Activated CD4-positive, alpha-beta T cell treated with anti-CD3 and anti-CD28 coated beads for 36 hours (primary cell): ENCODE measurements around the gene MAD2L1BP. TPM values are rescaled to one million over a fixed set of nuclear protein-coding genes. Genes with fewer than 3 reads are reported as not detected.
"Not testable (repeated sequence)": the region's sequence is repeated elsewhere in the genome, so short reads cannot be mapped to it uniquely, and the experiment has no call there.

ENCODE experiments used
- ATAC-seq: fragments of 200-7000 bp; cut with Tn5 transposase; one replicate; pipeline ENCODE4 v1.10.0; 2021; ENCODE audit warnings: mild to moderate bottlenecking, moderate library complexity
- CTCF ChIA-PET: fragments of 350-600 bp; sonication (Branson Sonifier 250); formaldehyde crosslinking; loops from one replicate; lab custom pipeline; 2021; ENCODE audit warnings: antibody characterized with exemption; lab: Charles Lee
- POLR2A ChIA-PET: fragments of 350-600 bp; sonication (Branson Sonifier 250); formaldehyde crosslinking; loops from one replicate; lab custom pipeline; 2021; ENCODE audit warnings: antibody characterized with exemption, inconsistent platforms; lab: Charles Lee
- DNase-seq: peaks from one replicate; pipeline ENCODE4 v3.0.0-alpha.2; 2020
- H3K27ac Mint-ChIP-seq: one replicate; pipeline ENCODE4 v1.8.0; 2021; ENCODE audit warnings: mixed read lengths
- H3K27me3 Mint-ChIP-seq: one replicate; pipeline ENCODE4 v1.8.0; 2021; ENCODE audit warnings: mixed read lengths
- H3K36me3 Mint-ChIP-seq: one replicate; pipeline ENCODE4 v1.8.0; 2021; ENCODE audit warnings: low read depth, mixed read lengths
- H3K4me1 Mint-ChIP-seq: one replicate; pipeline ENCODE4 v1.8.0; 2021; ENCODE audit warnings: mixed read lengths
- H3K4me3 Mint-ChIP-seq: one replicate; pipeline ENCODE4 v1.8.0; 2021; ENCODE audit warnings: mild to moderate bottlenecking, moderate library complexity, mixed read lengths
- H3K9me3 Mint-ChIP-seq: one replicate; pipeline ENCODE4 v1.8.0; 2021; ENCODE audit warnings: low read depth, mixed read lengths
- intact Hi-C, 2 experiments: fragments of 100-400 bp; cut with DNase I in 1 of 2; cut with micrococcal nuclease in 1 of 2; formaldehyde crosslinking; loops; one replicate each; pipeline versions ENCODE4 v1.14.2 to v1.15.1; 2022 to 2024; cut with DNase I, micrococcal nuclease
- total RNA-seq, 2 experiments: library from RNA; stranded (reverse); gene quantifications; one replicate each; pipeline ENCODE4 v1.2.3, GENCODE V29; 2021

MAD2L1BP gene
- total RNA-seq, 2 experiments from 2014 or later = 35.1 to 35.3 TPM

- intact Hi-C loops = loop anchor here (5.0 kb wide), 3 partner anchors 50 to 615 kb away; partner anchors contain the start of genes DNPH1 (in 1 of the 2), KLHDC3 (in 1 of the 2), MEA1 (in 1 of the 2) and POLH (in 1 of the 2)
- ChIA-PET POLR2A (no interaction called here), CTCF (interaction anchor here (0.6 to 1.1 kb wide), 3 partner anchors 19 to 640 kb away, joined by 3 to 7 read pairs (median 3); no protein-coding TSS in a partner anchor)
- no peaks in the 10 kb centered on the region for H3K27me3 Mint-ChIP-seq
- H3K9me3 Mint-ChIP-seq = no peaks in the 10 kb centered on the region
- ATAC-seq (no peak), DNase-seq (peak; percentile 39)
- peak overlapping the region; percentile 88 for H3K4me3 Mint-ChIP-seq
- H3K4me1 Mint-ChIP-seq = peaks cover 29% of the 10 kb centered on the region
- H3K27ac Mint-ChIP-seq = peak overlapping the region; percentile 88
- peaks cover 49% of the 10 kb centered on the region for H3K36me3 Mint-ChIP-seq
Measured at GRCh38 chr6:43627008-43627825, 8.4 kb upstream of the MAD2L1BP start.

DNA sequence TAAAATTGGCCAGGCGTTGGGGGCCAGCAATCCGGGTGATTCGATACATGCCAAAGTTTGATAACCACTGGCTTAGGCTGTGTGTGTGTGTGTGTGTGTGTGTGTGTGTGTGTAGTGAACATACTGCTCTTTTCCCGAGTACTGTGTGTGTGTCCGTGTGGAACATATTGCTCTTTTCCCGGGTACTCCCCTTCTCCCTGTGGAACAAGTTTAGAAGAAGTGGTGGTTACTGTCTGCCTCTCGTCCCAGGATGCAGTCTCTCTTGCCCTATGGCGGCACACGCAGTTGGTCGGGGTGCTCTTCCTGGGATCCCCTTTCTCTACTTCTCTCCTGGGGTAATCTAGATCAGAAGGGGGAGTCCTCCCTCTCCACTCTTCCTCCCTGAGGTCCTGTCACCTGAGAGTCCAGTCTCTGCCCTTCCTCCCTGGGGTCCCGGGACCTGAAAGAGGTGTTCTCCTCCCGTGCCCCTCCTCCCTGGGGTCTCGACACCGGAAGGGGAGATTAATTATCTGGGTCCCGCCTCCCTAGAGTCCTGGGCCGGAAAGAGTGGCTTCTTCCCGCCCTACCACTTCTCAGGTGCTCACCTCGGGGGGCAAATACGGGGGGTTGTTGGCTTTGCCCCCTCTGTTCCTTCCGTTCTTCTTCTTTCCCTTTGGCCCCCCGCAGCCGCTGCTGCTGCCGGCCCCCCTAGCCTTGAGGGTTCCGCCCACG, 7.1 kb upstream of the MAD2L1BP start:
- peak overlapping the region; percentile 100 for H3K27ac Mint-ChIP-seq
- DNase-seq (peak; percentile 70), ATAC-seq (peak; percentile 27)
- H3K9me3 Mint-ChIP-seq = no peaks in the 10 kb centered on the region
- intact Hi-C loops = loop anchor here (1.0 to 5.0 kb wide), 12 partner anchors 51 to 618 kb away; partner anchors contain the start of genes POLH (in 2 of the 2), XPO5 (in 2 of the 2), ABCC10 (in 1 of the 2) and DNPH1 (in 1 of the 2)
- CTCF ChIA-PET = interaction anchor here (0.6 to 1.2 kb wide), 4 partner anchors 38 to 238 kb away, joined by 3 to 8 read pairs (median 3); partner anchors contain the start of genes POLH and XPO5
- H3K36me3 Mint-ChIP-seq = peaks cover 39% of the 10 kb centered on the region
- H3K27me3 Mint-ChIP-seq = no peaks in the 10 kb centered on the region
- POLR2A ChIA-PET = interaction anchor here (0.6 to 1.7 kb wide), 6 partner anchors 41 to 619 kb away, joined by 3 to 8 read pairs (median 4); partner anchors contain the start of genes HSP90AB1 and VEGFA
- peaks cover 29% of the 10 kb centered on the region for H3K4me1 Mint-ChIP-seq
- H3K4me3 Mint-ChIP-seq = peak overlapping the region; percentile 88

- Mint-ChIP-seq H3K27me3 (no peaks in the 10 kb centered on the region), H3K27ac (peak within 1 kb of the TSS; percentile 100), H3K9me3 (no peaks in the 10 kb centered on the region), H3K4me3 (peak within 1 kb of the TSS; percentile 88), H3K36me3 (peaks cover 34% of the 10 kb centered on the region), H3K4me1 (peaks cover 31% of the 10 kb centered on the region)
- ATAC-seq (peak; percentile 82), DNase-seq (peak; percentile 98)
- ChIA-PET POLR2A (interaction anchor here (0.6 to 1.7 kb wide), 11 partner anchors 8 to 618 kb away, joined by 3 to 8 read pairs (median 4); partner anchors contain the start of genes HSP90AB1, VEGFA and ZNF318), CTCF (interaction anchor here (0.6 to 1.2 kb wide), 9 partner anchors 11 to 239 kb away, joined by 3 to 8 read pairs (median 4); partner anchors contain the start of genes POLH, RSPH9 and XPO5)
- intact Hi-C loops = loop anchor here (1.0 to 5.0 kb wide), 12 partner anchors 52 to 617 kb away; partner anchors contain the start of genes POLH (in 2 of the 2), XPO5 (in 2 of the 2), ABCC10 (in 1 of the 2) and DNPH1 (in 1 of the 2)
Measured at GRCh38 chr6:43629104-43629504, 6.5 kb upstream of the MAD2L1BP start, which contains the start of gene GTPBP2. Gene GTPBP2 (minus strand): TSS chr6:43629264. CDS start chr6:43629162, 102 bp downstream.

GRCh38 chr6:43629505-43630300, 5.9 kb upstream of the MAD2L1BP start:
- POLR2A ChIA-PET = interaction anchor here (0.6 to 1.7 kb wide), 12 partner anchors 8 to 618 kb away, joined by 3 to 8 read pairs (median 4); partner anchors contain the start of genes HSP90AB1, VEGFA and ZNF318
- no peaks in the 10 kb centered on the region for H3K27me3 Mint-ChIP-seq
- peak overlapping the region; percentile 100 for H3K27ac Mint-ChIP-seq

DNA sequence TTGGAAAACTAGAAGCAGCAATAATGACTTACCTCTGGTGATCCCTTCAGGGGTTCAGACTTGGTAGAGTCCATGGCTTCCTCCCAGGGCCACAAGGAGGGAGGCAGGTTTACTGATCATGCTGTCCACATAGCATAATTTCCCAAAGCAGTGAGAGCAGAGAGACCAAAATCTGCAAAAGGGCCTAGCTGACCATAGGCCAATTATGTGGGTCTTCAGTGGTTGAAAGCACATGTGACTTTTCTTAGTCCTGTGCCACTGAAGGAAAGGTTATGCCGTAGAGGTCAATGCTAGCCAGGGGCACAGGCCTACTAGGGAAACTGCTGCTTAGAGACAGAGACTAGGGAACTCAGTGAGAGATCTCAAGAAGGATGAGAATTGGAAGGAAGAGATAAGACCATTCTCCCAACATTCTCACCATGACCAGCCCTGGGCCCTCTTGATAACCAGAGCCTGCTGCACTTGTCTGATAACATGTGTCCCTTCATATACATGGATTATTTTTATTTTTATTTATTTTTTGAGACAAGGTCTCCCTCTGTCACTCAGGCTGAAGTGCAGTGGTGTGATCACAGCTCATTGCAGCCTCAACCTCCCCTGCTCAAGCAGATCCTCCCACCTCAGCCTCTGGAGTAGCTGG, 4.5 kb upstream of the MAD2L1BP start:
- H3K9me3 Mint-ChIP-seq = no peaks in the 10 kb centered on the region
- CTCF ChIA-PET = no interaction called here
- no peaks in the 10 kb centered on the region for H3K27me3 Mint-ChIP-seq
- no peak for ATAC-seq
- DNase-seq = no peak
- peaks cover 21% of the 10 kb centered on the region for H3K36me3 Mint-ChIP-seq
- peak overlapping the region; percentile 89 for H3K27ac Mint-ChIP-seq
- H3K4me1 Mint-ChIP-seq = peaks cover 42% of the 10 kb centered on the region
- peak overlapping the region; percentile 35 for H3K4me3 Mint-ChIP-seq
- POLR2A ChIA-PET = no interaction called here
- intact Hi-C loops = loop anchor here in 1 of 2 experiments (1.0 kb wide), 4 partner anchors 14 to 756 kb away; partner anchors contain the start of genes CDC5L, RSPH9 and VEGFA

More at GRCh38 chr6:43629505-43630300, 5.9 kb upstream of the MAD2L1BP start:
- Mint-ChIP-seq H3K9me3 (no peaks in the 10 kb centered on the region), H3K4me1 (peaks cover 33% of the 10 kb centered on the region), H3K4me3 (peak overlapping the region; percentile 88), H3K36me3 (peaks cover 30% of the 10 kb centered on the region)
- DNase-seq = peak; percentile 96
- CTCF ChIA-PET = interaction anchor here (0.6 to 1.2 kb wide), 13 partner anchors 10 to 700 kb away, joined by 3 to 8 read pairs (median 4); partner anchors contain the start of genes CNPY3, POLH, RSPH9 and XPO5
- ATAC-seq = peak; percentile 77
- intact Hi-C loops = loop anchor here (1.0 to 5.0 kb wide), 16 partner anchors 16 to 758 kb away; partner anchors contain the start of genes POLH (in 2 of the 2), XPO5 (in 2 of the 2), ABCC10 (in 1 of the 2) and CDC5L (in 1 of the 2)

DNA sequence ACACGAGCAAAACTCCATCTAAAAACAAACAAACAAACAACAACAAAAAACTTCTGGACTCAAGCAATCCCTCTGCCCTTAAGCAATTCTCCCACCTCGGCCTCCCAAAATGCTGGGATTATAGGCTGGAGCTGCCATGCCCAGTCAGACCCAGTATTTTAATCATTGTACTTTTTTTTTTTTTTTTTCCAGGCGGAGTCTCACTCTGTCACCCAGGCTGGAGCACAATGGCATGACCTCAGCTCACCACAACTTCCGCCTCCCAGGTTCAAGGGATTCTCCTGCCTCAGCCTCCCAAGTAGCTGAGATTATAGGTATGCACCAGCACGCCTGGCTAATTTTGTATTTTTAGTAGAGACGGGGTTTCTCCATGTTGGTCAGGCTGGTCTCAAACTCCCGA, 2.6 kb upstream of the MAD2L1BP start:
- H3K4me3 Mint-ChIP-seq, DNase-seq: not testable (repeated sequence)

GRCh38 chr6:43634702-43635303, 837 bp upstream of the MAD2L1BP start:
- Mint-ChIP-seq H3K27me3 (no peaks in the 10 kb centered on the region), H3K27ac (peak overlapping the region; percentile 97), H3K36me3 (peaks cover 33% of the 10 kb centered on the region), H3K4me3 (peak overlapping the region; percentile 100), H3K4me1 (peaks cover 39% of the 10 kb centered on the region), H3K9me3 (no peaks in the 10 kb centered on the region)
- no peak for DNase-seq
- ChIA-PET CTCF (interaction anchor here (0.6 to 1.4 kb wide), 3 partner anchors 32 to 439 kb away, joined by 3 to 7 read pairs (median 3); no protein-coding TSS in a partner anchor), POLR2A (interaction anchor here (0.6 to 1.3 kb wide), 4 partner anchors 9 to 1862 kb away, joined by 3 to 4 read pairs (median 3); no protein-coding TSS in a partner anchor)
- intact Hi-C loops = loop anchor here in 1 of 2 experiments (1.0 to 5.0 kb wide), 3 partner anchors 10 to 367 kb away; partner anchors contain the start of genes MRPS18A and RSPH9
- no peak for ATAC-seq

More for the DNA sequence above, 2.6 kb upstream of the MAD2L1BP start:
- CTCF ChIA-PET, H3K27ac Mint-ChIP-seq, ATAC-seq, intact Hi-C loops, H3K27me3 Mint-ChIP-seq, POLR2A ChIA-PET, H3K9me3 Mint-ChIP-seq: not testable (repeated sequence)
- H3K4me1 Mint-ChIP-seq = peaks cover 34% of the 10 kb centered on the region
- peaks cover 23% of the 10 kb centered on the region for H3K36me3 Mint-ChIP-seq

GRCh38 chr6:43636308-43636659, 644 bp downstream of the MAD2L1BP start:
- POLR2A ChIA-PET = interaction anchor here (0.7 to 1.3 kb wide), 3 partner anchors 59 to 1944 kb away, joined by 3 read pairs; no protein-coding TSS in a partner anchor
- intact Hi-C loops = loop anchor here in 1 of 2 experiments (5.0 kb wide), 1 partner anchor 366 kb away; no protein-coding TSS in a partner anchor

More at GRCh38 chr6:43636308-43636659, 644 bp downstream of the MAD2L1BP start:
- Mint-ChIP-seq H3K9me3 (no peaks in the 10 kb centered on the region), H3K4me3 (peak overlapping the region; percentile 100), H3K36me3 (peaks cover 43% of the 10 kb centered on the region), H3K27me3 (no peaks in the 10 kb centered on the region), H3K4me1 (peaks cover 40% of the 10 kb centered on the region), H3K27ac (peak overlapping the region; percentile 97)
- ATAC-seq (peak; percentile 14), DNase-seq (peak; percentile 37)
- CTCF ChIA-PET = interaction anchor here (0.6 to 2.0 kb wide), 7 partner anchors 10 to 447 kb away, joined by 3 to 7 read pairs (median 4); partner anchors contain the start of gene VEGFA
